ENCODE measurements around the gene MRPL46.
A peak's percentile ranks its signal among the peaks of the same experiment; 100 is the strongest.
"Not testable (repeated sequence)": the region's sequence is repeated elsewhere in the genome, so short reads cannot be mapped to it uniquely, and the experiment has no call there.

Gene MRPL46

DNA sequence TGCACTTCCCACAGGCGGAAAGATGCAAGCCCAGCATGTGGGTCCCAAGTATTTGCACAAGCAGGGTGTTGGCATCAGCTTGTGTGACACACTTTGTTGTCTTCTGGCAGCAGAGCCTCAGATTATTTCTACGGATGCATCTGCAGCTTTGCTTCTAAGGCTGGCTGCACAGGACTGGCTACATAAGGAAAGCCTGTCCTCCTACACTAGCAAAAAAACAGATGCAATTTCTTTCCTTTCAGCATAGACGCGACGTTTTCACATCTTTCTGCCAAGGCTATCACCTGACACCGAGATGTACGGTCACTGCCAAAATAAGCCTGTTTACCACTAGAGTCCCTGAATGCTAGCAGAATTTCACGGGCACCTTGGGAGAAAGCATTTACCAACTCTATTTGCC is 13.8 kb upstream of the MRPL46 start:
- Histone ChIP-seq H3K4me1 (ENCODE audit: control insufficient read depth in 2 of 2, insufficient read depth in 2 of 2, low read length in 2 of 2) (no peaks in the 10 kb centered on the region), H3K4me3 (ENCODE audit: low read length in 2 of 2) (no peak overlapping the region), H3K9me3 (ENCODE audit: control insufficient read depth in 2 of 2, low read length in 2 of 2) (no peaks in the 10 kb centered on the region), H3K27me3 (ENCODE audit: control insufficient read depth in 2 of 2, insufficient read depth in 2 of 2, low read length in 2 of 2) (no peaks in the 10 kb centered on the region), H3K9ac (ENCODE audit: low read depth in 1 of 2, low read length in 2 of 2) (no peak overlapping the region), H3K36me3 (ENCODE audit: control insufficient read depth in 2 of 2, insufficient read depth in 2 of 2, low read length in 2 of 2) (peaks cover 23 to 37% of the 10 kb centered on the region in 2 donors), H3K27ac (ENCODE audit: low read depth in 2 of 2, low read length in 2 of 2) (no peak overlapping the region)

- Histone ChIP-seq H3K27ac (ENCODE audit: low read depth in 2 of 2, low read length in 2 of 2) (no peak overlapping the region), H3K36me3 (ENCODE audit: control insufficient read depth in 2 of 2, insufficient read depth in 2 of 2, low read length in 2 of 2) (peaks cover 28 to 48% of the 10 kb centered on the region in 2 donors), H3K9ac (ENCODE audit: low read depth in 1 of 2, low read length in 2 of 2) (no peak overlapping the region), H3K4me3 (ENCODE audit: low read length in 2 of 2) (no peak overlapping the region), H3K4me1 (ENCODE audit: control insufficient read depth in 2 of 2, insufficient read depth in 2 of 2, low read length in 2 of 2) (no peaks in the 10 kb centered on the region), H3K9me3 (ENCODE audit: control insufficient read depth in 2 of 2, low read length in 2 of 2) (no peaks in the 10 kb centered on the region), H3K27me3 (ENCODE audit: control insufficient read depth in 2 of 2, insufficient read depth in 2 of 2, low read length in 2 of 2) (no peaks in the 10 kb centered on the region)
Measured at GRCh38 chr15:88479169-88479568, 12.0 kb upstream of the MRPL46 start.

DNA sequence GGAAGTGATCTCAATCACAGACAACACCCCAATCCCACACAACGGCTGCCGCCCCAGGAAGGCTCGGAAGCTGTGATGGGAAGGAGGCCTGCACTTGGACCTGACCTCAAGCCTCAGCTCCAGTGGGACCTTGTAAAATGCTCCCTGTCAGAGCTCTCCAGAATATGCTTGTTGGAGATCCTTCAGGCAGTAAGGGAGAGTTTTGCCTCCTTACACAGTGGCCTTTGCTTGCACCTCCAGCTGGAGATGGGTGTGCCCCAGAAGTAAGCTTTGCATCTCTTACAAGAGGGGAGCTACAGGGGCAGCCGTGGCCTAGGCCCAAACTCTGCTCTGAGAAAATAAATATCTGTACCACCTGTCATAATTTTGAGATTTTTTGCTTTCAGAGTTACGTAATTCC is 10.7 kb upstream of the MRPL46 start:
- Histone ChIP-seq H3K27ac (ENCODE audit: low read depth in 2 of 2, low read length in 2 of 2) (no peak overlapping the region), H3K36me3 (ENCODE audit: control insufficient read depth in 2 of 2, insufficient read depth in 2 of 2, low read length in 2 of 2) (peaks cover 31 to 56% of the 10 kb centered on the region in 2 donors), H3K9me3 (ENCODE audit: control insufficient read depth in 2 of 2, low read length in 2 of 2) (no peaks in the 10 kb centered on the region), H3K4me1 (ENCODE audit: control insufficient read depth in 2 of 2, insufficient read depth in 2 of 2, low read length in 2 of 2) (no peaks in the 10 kb centered on the region), H3K27me3 (ENCODE audit: control insufficient read depth in 2 of 2, insufficient read depth in 2 of 2, low read length in 2 of 2) (no peaks in the 10 kb centered on the region), H3K4me3 (ENCODE audit: low read length in 2 of 2) (no peak overlapping the region), H3K9ac (ENCODE audit: low read depth in 1 of 2, low read length in 2 of 2) (no peak overlapping the region)

- H3K27me3 ChIP-seq (ENCODE audit: control insufficient read depth in 2 of 2, insufficient read depth in 2 of 2, low read length in 2 of 2), result no peaks in the 10 kb centered on the region
- H3K4me1 ChIP-seq (ENCODE audit: control insufficient read depth in 2 of 2, insufficient read depth in 2 of 2, low read length in 2 of 2), result no peaks in the 10 kb centered on the region
- H3K36me3 ChIP-seq (ENCODE audit: control insufficient read depth in 2 of 2, insufficient read depth in 2 of 2, low read length in 2 of 2), result peaks cover 38 to 63% of the 10 kb centered on the region in 2 donors
- H3K9ac ChIP-seq (ENCODE audit: low read depth in 1 of 2, low read length in 2 of 2), result no peak overlapping the region
- H3K27ac ChIP-seq (ENCODE audit: low read depth in 2 of 2, low read length in 2 of 2), result no peak overlapping the region
- H3K9me3 ChIP-seq (ENCODE audit: control insufficient read depth in 2 of 2, low read length in 2 of 2), result no peaks in the 10 kb centered on the region
- H3K4me3 ChIP-seq (ENCODE audit: low read length in 2 of 2), result no peak overlapping the region
Measured at GRCh38 chr15:88477126-88477525, 9.9 kb upstream of the MRPL46 start.

GRCh38 chr15:88476635-88477060 is 9.5 kb upstream of the MRPL46 start:
- Histone ChIP-seq H3K27me3 (ENCODE audit: control insufficient read depth in 2 of 2, insufficient read depth in 2 of 2, low read length in 2 of 2) (no peaks in the 10 kb centered on the region), H3K9ac (ENCODE audit: low read depth in 1 of 2, low read length in 2 of 2) (no peak overlapping the region), H3K36me3 (ENCODE audit: control insufficient read depth in 2 of 2, insufficient read depth in 2 of 2, low read length in 2 of 2) (peaks cover 39 to 64% of the 10 kb centered on the region in 2 donors), H3K9me3 (ENCODE audit: control insufficient read depth in 2 of 2, low read length in 2 of 2) (no peaks in the 10 kb centered on the region), H3K4me1 (ENCODE audit: control insufficient read depth in 2 of 2, insufficient read depth in 2 of 2, low read length in 2 of 2) (no peaks in the 10 kb centered on the region), H3K4me3 (ENCODE audit: low read length in 2 of 2) (no peak overlapping the region), H3K27ac (ENCODE audit: low read depth in 2 of 2, low read length in 2 of 2) (no peak overlapping the region)

GRCh38 chr15:88473661-88474293 is 6.6 kb upstream of the MRPL46 start:
- H3K36me3 ChIP-seq (ENCODE audit: control insufficient read depth in 2 of 2, insufficient read depth in 2 of 2, low read length in 2 of 2), result peaks cover 34 to 50% of the 10 kb centered on the region in 2 donors
- not testable (repeated sequence) for H3K9me3 ChIP-seq (ENCODE audit: control insufficient read depth in 2 of 2, low read length in 2 of 2)

GRCh38 chr15:88472225-88472624 is 5.0 kb upstream of the MRPL46 start:
- Histone ChIP-seq H3K9ac (ENCODE audit: low read depth in 1 of 2, low read length in 2 of 2) (no peak overlapping the region), H3K4me1 (ENCODE audit: control insufficient read depth in 2 of 2, insufficient read depth in 2 of 2, low read length in 2 of 2) (peaks cover 6 to 11% of the 10 kb centered on the region in 2 donors), H3K27me3 (ENCODE audit: control insufficient read depth in 2 of 2, insufficient read depth in 2 of 2, low read length in 2 of 2) (no peaks in the 10 kb centered on the region), H3K27ac (ENCODE audit: low read depth in 2 of 2, low read length in 2 of 2) (no peak overlapping the region), H3K36me3 (ENCODE audit: control insufficient read depth in 2 of 2, insufficient read depth in 2 of 2, low read length in 2 of 2) (peaks cover 24 to 38% of the 10 kb centered on the region in 2 donors), H3K9me3 (ENCODE audit: control insufficient read depth in 2 of 2, low read length in 2 of 2) (no peaks in the 10 kb centered on the region), H3K4me3 (ENCODE audit: low read length in 2 of 2) (no peak overlapping the region)

More at GRCh38 chr15:88473661-88474293, 6.6 kb upstream of the MRPL46 start:
- H3K27ac ChIP-seq (ENCODE audit: low read depth in 2 of 2, low read length in 2 of 2); H3K27me3 ChIP-seq (ENCODE audit: control insufficient read depth in 2 of 2, insufficient read depth in 2 of 2, low read length in 2 of 2); H3K9ac ChIP-seq (ENCODE audit: low read depth in 1 of 2, low read length in 2 of 2); H3K4me3 ChIP-seq (ENCODE audit: low read length in 2 of 2); H3K4me1 ChIP-seq (ENCODE audit: control insufficient read depth in 2 of 2, insufficient read depth in 2 of 2, low read length in 2 of 2): not testable (repeated sequence)

GRCh38 chr15:88470625-88471372 is 3.6 kb upstream of the MRPL46 start:
- no peak overlapping the region for H3K9ac ChIP-seq (ENCODE audit: low read depth in 1 of 2, low read length in 2 of 2)
- H3K4me1 ChIP-seq (ENCODE audit: control insufficient read depth in 2 of 2, insufficient read depth in 2 of 2, low read length in 2 of 2), result peaks cover 14 to 21% of the 10 kb centered on the region in 2 donors
- H3K27ac ChIP-seq (ENCODE audit: low read depth in 2 of 2, low read length in 2 of 2), result peak overlapping the region in 1 of 2 donors; percentile 5
- no peaks in the 10 kb centered on the region for H3K27me3 ChIP-seq (ENCODE audit: control insufficient read depth in 2 of 2, insufficient read depth in 2 of 2, low read length in 2 of 2)
- no peaks in the 10 kb centered on the region for H3K9me3 ChIP-seq (ENCODE audit: control insufficient read depth in 2 of 2, low read length in 2 of 2)
- peaks cover 16 to 25% of the 10 kb centered on the region in 2 donors for H3K36me3 ChIP-seq (ENCODE audit: control insufficient read depth in 2 of 2, insufficient read depth in 2 of 2, low read length in 2 of 2)
- no peak overlapping the region for H3K4me3 ChIP-seq (ENCODE audit: low read length in 2 of 2)

DNA sequence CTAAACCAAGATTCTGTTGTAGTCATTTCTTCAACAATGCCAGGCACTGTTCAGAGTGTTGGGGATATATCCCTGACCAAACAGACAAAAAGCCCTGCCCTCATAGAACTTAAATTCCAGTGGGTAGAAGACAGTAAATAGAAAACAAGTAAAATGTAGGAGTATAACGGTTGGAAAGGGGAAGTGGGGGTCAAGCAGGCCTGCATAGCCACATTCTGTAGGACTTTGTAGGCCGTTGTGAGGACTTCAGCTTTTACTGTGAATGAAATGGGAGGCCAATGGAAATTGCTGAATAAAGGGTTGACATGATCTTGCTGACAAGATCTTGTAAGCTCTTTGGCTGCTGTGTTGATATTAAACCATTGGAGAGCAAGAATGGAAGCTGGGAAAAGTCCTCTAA is 2.1 kb upstream of the MRPL46 start:
- H3K4me1 ChIP-seq (ENCODE audit: control insufficient read depth in 2 of 2, insufficient read depth in 2 of 2, low read length in 2 of 2), result peaks cover 14 to 22% of the 10 kb centered on the region in 2 donors
- H3K36me3 ChIP-seq (ENCODE audit: control insufficient read depth in 2 of 2, insufficient read depth in 2 of 2, low read length in 2 of 2), result peaks cover 14 to 24% of the 10 kb centered on the region in 2 donors
- H3K9me3 ChIP-seq (ENCODE audit: control insufficient read depth in 2 of 2, low read length in 2 of 2), result no peaks in the 10 kb centered on the region
- H3K4me3 ChIP-seq (ENCODE audit: low read length in 2 of 2), result no peak overlapping the region
- H3K27me3 ChIP-seq (ENCODE audit: control insufficient read depth in 2 of 2, insufficient read depth in 2 of 2, low read length in 2 of 2), result no peaks in the 10 kb centered on the region
- no peak overlapping the region for H3K9ac ChIP-seq (ENCODE audit: low read depth in 1 of 2, low read length in 2 of 2)
- no peak overlapping the region for H3K27ac ChIP-seq (ENCODE audit: low read depth in 2 of 2, low read length in 2 of 2)

- H3K27me3 ChIP-seq (ENCODE audit: control insufficient read depth in 2 of 2, insufficient read depth in 2 of 2, low read length in 2 of 2); H3K9ac ChIP-seq (ENCODE audit: low read depth in 1 of 2, low read length in 2 of 2); H3K4me3 ChIP-seq (ENCODE audit: low read length in 2 of 2); H3K9me3 ChIP-seq (ENCODE audit: control insufficient read depth in 2 of 2, low read length in 2 of 2); H3K27ac ChIP-seq (ENCODE audit: low read depth in 2 of 2, low read length in 2 of 2): not testable (repeated sequence)
- H3K4me1 ChIP-seq (ENCODE audit: control insufficient read depth in 2 of 2, insufficient read depth in 2 of 2, low read length in 2 of 2), result peaks cover 14 to 22% of the 10 kb centered on the region in 2 donors
- H3K36me3 ChIP-seq (ENCODE audit: control insufficient read depth in 2 of 2, insufficient read depth in 2 of 2, low read length in 2 of 2), result peaks cover 20 to 29% of the 10 kb centered on the region in 2 donors
Measured at GRCh38 chr15:88468721-88469120, 1.5 kb upstream of the MRPL46 start.

All from mucosa of rectum (tissue), 2 donors.